Activated T-helper 1 cell treated with Interleukin-2 at 50 U/mL for 16 hours (primary cell): ENCODE data around the gene ACYP2.
A peak's percentile ranks its signal among the peaks of the same experiment; 100 is the strongest.
"Not testable (repeated sequence)": the region's sequence is repeated elsewhere in the genome, so short reads cannot be mapped to it uniquely, and the experiment has no call there.

Experiments used
- DNase-seq: peaks from one replicate; pipeline ENCODE4 v3.0.0-alpha.2; 2020; ENCODE audit warnings: low read depth

The ACYP2 gene

DNA sequence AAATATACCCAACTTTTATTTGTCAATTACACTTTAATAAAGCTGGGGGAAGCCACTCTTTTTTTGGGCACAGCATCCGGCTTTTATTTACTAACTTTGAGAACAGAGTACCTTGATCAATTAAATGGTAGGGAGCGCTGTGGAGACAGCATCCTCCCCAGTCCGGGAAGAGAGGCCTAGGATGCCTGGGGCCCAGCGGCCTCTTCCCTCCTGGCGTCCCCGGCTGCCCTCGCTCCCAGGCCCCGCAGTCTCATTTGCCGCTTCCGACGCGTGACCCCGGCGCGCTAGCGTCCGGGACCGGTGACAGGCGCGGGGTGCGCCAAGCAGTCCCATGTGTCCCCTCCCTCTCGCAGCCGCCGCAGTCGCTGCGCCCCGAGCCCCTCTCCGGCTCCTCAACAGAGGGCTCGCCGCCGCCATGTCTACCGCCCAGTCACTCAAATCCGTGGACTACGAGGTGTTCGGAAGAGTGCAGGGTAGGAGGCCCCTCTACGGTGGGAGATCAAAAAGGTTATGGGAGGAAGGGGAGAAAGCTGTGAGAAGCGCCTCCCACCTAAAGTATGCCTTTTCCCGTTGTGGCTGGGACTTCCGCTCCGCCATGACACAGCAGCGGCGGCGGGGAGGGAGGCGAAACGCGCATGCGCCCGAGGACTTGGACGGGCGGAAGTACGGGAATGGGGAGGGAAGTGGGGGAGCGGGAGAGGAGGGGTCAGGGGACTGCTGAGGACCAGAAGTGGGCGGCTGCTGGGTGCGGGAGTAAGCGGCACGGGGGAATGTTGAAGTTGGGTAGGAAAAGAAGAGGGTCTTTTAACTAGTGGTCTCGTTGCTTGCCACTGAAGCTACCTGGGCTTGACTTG is at the start of gene ACYP2:
TSS of gene ACYP2 (plus strand) at position 332 of the 854 bp plus-strand sequence.
- peak; percentile 86 for DNase-seq

DNA sequence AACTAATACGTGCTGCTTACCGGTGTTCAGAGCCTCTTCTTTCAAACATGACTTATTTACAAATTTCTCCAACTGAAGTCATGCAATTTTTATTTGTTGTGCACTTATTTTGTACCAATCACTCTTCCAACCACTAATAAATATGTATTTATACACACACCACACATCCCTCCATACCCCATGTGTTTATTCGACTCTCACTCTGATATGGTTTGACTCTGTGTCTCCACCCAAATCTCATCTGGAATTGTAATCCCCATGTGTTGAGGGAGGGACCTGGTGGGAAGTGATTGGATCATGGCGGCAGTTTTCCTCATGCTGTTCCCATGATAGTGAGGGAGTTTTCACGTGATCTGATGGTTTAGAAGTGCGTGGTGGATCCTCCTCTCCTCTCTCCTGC is 49.5 kb upstream of the ACYP2 start:
- DNase-seq, result no peak

DNA sequence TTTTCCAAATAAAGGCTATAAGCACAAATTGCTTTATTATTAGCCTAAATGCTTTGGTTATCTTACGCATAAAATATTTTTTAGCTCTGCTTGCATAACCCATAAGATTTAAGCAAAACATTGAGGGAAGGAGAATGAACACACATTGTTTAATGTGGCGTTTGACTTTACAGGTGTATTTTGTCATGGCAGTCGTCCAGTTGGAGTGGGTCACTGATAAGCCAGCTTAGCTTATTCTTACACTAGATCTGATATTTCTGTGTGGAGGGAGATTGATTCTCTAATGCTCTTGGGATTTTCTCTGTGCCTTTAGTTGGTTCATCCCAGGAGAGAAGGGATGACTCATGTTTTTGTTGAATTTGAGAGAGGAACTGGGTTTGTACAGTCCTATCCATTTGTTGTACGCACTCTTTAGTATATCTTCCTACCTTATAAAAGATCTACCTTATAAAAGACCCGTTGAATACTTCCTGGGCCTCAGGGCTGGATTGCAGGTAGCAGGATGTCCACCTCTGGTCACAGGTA is 47.5 kb upstream of the ACYP2 start:
- DNase-seq, result no peak

DNA sequence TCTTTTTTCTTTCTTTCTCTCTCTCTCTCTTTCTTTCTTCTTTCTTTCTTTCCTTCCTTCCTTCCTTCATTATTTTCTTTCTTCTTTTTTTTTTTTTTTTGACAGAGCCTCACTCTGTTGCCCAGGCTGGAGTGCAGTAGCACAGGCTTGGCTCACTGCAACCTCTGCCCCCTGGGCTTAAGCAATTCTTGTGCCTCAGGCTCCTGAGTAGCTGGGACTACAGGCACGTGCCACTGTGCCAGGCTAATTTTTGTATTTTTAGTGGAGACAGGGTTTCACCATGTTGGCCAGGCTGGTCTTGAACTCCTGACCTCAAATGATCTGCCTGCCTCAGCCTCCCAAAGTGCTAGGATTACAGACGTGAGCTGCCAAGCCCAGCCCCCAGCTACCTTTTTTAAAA is 42.9 kb upstream of the ACYP2 start:
- not testable (repeated sequence) for DNase-seq

DNA sequence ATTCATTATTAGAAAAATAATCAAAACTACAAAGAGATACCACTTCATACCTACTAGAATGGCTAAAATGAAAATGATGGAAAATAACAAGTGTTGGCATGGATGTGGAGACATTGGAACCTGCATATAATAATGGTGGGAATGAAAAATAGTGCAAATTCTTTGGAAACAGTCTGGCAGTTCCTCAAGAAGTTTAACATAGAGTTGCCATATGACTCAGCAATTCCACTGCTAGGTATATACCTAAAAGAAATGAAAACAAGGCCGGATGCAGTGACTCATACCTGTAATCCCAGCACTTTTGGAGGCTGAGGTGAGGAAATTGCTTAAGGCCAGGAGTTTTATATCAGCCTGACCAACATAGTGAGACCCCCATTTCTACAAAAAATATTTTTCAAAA is 41.6 kb upstream of the ACYP2 start:
- DNase-seq, result no peak

DNA sequence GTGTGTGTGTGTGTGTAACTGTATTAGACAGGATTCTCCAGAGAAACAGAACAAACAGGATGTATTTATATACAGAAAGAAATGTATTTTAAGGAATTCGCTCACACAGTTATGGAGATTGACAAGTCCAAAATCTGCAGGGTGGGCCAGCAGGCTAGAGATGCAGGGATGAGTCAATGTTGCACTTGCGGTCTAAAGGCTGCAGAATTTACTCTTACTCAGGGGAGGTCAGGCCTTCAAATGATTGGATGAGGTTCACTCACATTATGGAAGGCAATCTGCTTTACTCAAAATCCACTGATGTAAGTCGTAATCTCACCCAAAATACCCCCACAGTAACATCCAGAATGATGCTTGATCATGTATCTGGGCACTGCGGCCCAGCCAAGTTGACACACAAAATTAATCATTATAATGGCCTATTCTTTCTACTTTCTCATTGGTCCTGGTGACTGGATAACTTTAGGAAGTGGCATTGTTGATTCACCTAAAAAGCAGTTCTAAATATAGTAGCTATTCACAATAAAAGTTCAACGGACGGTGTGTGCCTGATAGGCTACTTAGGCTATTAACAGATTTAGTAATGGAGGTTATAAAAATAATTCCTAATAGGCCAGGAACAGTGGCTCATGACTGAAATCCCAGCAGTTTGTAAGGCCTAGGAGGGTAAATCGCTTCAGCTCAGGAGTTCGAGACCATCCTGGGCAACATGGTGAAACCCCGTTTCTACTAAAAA is 40.6 kb upstream of the ACYP2 start:
- DNase-seq, result no peak

DNA sequence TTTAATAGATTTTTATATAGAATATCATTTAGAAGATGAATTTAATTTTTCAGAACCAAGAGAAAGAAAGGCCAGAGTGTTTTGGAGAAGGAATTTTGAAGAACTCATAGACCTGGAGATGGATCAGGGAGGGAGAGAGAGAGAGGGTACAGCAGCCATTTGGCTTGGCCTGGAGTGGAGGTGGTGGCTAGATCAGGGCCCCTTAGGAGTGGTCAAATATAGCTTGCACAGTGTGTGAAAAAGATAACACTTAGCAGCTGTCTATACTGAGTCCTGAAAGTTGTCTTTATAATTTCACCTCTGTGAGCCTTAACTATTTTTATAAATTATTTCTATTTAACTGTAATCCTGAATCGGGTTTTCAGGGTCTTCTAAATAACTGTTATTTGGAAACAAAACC is 38.8 kb upstream of the ACYP2 start:
- no peak for DNase-seq

DNA sequence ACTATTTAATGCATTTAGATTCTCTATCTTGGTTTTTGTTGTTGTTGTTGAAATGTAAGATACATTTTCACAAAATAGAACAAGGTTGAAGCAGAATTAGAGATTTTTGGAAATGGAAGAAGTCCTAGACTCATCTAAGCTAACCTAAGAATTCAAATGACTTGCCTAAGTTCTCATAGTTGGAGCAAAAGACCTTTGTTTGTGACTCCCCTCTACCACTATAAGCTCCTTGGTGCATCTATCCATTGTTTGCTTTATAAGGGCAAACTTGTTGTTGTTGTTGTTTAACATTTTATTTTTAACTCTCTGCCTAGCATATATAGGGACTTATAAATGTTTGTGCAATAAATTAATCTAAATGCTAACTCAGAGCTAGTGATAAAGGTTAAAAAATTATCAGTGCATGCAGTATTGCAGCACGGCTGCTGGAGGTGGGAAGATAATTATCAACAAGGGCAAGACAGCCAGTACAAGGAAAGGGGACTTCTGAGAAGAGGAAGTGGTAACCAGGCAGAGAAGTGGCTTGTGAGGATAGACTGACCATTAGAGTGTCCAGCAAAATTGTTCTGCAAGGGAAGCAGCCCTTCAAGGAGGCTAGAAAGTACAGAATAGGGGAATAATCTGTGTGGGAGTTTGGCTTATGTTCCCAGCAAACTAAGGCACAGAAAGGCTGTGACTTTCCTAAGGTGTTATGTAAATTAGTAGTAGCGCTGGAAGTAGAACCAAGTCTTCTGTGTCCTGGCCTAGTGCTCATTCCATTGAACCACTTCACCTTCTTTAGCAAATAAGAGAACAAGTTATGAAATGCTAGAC is 38.1 kb upstream of the ACYP2 start:
- no peak for DNase-seq

DNA sequence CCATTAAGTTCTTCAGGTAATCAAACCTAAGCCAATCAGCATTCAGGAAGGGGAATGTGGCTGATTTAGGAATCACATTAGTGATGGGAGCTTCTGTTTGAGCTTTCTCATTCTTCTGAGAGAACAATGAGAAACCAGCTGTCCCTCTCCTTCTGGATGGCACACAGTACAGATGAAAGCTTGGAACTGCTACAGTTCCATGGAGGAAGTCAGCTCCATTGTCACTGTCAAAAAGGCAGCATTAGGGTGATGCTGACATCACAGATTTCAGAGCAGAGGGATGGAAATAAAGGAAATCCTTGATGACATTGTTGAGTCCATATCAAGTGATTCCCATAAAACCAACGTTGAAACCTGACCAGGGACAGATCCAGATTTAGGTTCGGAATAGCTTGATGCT is 36.1 kb upstream of the ACYP2 start:
- no peak for DNase-seq

DNA sequence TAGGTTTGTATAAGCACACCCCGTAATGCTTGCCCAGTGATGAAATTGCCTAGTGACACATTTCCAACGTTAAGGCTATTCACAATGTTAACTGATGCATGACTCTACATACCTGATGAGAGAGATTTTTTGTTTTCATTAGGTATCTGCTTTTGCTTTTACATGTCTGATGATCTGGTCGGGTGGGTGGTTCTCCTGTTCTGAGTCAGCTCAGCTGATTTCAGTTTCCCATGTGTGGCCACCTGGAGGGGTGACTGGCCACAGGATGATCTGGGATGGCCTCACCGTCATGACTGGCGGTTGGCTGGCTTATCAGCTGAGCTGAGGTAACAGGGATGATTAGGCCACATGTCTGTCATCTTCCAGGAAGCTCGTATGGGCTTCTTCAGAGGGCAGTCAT is 33.8 kb upstream of the ACYP2 start:
- no peak for DNase-seq

DNA sequence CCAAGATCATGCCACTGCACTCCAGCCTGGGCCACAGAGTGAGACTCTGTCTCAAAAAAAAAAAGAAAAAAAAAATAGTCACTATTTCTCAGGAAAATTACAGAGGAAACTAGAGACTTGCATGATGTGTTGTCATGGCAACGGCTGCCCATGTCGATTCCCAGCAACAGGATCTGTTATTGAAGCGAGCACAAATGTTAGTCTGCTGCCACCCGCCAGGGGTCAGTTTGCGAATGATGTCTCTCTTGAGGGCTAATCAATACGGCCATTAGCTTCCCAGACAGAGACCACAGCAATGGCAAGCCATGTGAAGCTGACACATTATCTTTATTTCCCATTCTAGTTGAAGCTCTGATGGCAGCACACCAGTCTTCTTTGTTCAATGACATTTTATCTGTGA is 32.4 kb upstream of the ACYP2 start:
- no peak for DNase-seq

DNA sequence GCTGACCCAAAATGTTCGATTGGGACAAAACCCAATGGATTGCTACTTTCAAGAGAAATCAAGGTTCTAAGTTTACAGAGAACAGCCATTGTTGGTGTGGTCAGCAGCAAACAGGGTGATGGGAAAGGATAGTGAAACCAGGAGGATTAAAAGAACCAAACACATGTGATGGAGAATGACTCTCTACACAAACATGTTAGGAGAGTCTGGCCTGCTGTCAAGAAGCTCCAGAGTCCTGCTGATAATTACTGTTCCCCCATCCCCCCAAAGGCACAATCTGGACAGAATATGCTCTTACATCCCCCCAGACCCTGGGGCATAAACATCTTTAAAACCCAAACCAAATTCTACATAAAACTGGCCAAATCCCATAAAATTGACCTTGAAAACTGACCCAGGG is 32.0 kb upstream of the ACYP2 start:
- DNase-seq, result no peak

DNA sequence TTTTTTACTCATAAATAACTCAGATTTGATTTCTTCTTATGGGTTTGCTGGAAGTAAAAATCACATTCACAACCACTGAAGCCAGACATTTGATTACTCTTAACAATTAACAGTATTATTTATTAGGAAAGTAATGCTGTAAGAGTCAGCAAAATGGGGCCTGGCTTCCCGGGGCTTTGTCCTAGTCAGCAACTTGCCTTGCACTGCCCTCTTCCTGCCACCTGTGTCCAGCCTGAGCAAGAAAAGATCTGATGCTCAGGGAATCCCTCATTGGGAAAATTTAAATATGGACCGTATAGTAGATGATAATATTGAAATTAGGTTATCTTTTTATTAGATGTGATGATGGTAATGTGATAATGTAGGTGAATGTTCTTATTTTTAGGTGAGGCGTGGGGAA is 30.8 kb upstream of the ACYP2 start:
- DNase-seq, result no peak

DNA sequence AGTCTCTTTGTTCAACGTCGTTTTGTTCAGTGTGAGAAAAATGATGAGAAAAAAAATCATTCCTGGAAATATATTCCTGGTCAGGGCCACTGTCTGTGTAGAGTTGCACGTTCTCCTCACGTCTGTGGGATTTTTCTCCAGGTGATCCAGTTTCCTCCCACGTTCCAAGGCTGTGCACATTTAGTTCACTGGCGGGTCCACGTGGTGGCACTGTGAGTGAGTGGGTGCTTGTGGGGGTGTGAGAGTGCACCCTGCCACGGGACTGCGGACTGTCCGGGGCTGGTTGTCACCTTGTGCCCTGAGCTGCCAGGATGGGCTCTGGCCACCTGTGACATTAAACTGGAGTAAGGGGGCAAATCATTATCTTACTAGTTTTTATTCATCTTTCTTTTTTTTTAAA is 30.3 kb upstream of the ACYP2 start:
- no peak for DNase-seq

DNA sequence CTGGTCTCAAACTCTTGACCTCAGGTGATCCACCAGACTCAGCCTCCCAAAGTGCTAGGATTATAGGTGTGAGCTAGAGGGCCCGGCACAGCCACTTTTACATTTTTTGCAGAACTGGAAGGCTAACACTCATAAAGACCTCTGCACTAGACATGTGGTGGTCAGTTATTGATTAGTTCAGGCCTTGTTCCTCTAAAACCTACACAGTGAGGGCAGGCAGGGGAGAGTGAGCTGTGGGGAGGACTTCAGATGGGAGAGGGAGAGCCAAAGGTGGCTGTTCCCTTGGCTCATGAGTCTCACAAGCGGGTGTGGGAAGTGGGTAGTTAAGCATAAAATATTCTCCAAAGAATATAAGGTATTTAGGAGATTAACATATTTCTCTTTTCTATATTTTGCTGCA is 29.3 kb upstream of the ACYP2 start:
- no peak for DNase-seq

DNA sequence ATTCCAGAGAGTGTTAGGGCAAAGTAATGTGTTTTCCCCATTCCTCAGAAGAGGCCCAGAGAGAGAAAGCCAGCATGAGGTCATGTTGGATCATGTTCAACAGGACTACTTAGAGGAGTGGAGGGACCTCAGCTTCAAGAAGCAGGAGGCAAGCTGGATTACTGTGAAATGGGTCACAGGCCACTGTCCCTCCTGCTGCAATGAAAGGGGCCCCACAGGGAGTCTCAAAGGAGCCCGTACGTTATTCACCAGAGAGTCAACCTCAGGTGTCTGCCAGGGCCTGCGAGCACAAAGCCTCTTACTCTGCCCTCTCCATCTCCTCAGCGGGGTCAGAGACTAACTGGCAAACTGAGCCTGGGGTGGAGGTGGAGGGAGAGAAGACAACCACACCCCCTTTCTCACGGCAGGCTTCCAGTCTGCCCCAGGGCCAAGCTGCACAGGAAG is 27.2 kb upstream of the ACYP2 start:
- DNase-seq, result no peak

DNA sequence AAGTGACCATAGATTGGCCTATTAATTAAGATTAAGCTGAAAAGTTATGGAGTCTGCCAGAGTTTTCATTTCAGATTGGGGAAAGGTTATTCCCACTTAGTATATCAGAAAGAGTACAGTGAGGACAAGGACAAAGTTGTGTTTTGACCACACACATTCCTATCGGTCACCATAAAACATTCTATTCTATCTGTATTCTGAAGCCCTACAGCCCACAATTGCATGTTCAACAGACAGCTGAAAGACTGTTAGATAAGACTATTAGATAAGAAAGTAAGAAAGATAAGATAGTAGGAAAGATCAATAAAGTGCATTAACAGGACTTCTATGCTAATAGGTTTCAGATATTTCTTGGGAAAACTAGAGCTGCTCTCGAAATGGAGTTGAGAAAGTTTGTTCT is 26.7 kb upstream of the ACYP2 start:
- no peak for DNase-seq

DNA sequence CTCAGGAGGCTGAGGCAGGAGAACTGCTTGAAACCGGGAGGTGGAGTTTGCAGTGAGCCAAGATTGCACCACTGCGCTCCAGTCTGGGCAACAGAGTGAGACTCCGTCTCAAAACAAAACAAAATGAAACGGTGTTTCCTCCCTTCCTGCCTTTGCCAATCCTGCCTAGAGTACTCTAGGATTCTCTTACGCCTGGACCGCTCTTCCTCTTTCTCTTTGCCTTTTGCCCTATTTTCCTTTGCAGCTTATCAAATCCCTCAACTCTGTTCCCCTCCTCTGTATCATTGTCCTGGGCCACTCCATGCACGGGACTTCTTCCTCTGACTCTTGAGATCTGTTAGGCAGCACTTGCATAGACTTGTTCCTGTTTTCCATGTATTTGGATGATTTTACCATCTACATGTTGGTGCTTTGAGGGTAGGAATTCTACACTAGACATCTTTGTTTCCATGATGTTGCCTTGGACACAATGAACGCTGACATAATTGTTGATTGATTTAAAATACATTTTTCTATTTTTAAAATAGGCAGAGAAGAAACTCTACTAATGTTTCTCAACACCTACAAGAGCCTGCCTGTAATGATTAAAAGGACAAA is 24.8 kb upstream of the ACYP2 start:
- no peak for DNase-seq

DNA sequence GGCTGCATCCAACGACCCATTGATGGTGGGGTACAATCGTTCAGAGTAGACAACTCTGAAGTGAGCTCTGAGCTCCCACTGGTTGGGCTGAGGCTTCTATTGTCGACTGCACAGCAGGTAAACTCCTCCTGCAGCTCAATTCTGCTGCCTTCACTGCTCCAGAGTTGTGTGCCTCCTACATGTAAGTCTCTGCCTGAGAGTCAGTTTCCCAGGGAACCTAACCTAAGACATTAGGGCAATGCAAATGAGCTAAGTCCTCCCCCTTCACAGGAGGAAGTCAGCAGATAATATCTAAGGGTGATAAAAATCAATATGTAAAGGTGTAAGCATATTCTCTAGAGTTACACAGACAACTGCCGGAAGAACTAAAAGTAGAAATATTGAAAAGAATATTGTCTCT is 22.5 kb upstream of the ACYP2 start:
- DNase-seq, result no peak

DNA sequence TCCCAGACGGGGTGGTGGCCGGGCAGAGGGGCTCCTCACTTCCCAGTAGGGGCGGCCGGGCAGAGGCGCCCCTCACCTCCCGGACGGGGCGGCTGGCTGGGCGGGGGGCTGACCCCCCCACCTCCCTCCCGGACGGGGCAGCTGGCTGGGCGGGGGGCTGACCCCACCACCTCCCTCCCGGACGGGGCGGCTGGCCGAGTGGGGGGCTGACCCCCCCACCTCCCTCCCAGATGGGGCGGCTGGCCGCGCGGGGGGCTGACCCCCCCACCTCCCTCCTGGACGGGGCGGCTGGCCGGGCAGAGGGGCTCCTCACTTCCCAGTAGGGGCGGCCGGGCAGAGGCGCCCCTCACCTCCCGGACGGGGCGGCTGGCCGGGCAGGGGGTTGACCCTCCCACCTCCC is 20.0 kb upstream of the ACYP2 start:
- not testable (repeated sequence) for DNase-seq

DNA sequence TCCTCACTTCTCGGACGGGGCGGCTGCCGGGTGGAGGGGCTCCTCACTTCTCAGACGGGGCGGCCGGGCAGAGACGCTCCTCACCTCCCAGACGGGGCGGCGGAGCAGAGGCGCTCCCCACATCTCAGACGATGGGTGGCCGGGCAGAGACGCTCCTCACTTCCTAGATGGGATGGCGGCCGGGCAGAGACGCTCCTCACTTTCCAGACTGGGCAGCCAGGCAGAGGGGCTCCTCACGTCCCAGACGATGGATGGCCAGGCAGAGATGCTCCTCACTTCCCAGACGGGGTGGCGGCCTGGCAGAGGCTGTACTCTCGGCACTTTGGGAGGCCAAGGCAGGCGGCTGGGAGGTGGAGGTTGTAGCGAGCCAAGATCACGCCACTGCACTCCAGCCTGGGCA is 19.3 kb upstream of the ACYP2 start:
- DNase-seq, result not testable (repeated sequence)

DNA sequence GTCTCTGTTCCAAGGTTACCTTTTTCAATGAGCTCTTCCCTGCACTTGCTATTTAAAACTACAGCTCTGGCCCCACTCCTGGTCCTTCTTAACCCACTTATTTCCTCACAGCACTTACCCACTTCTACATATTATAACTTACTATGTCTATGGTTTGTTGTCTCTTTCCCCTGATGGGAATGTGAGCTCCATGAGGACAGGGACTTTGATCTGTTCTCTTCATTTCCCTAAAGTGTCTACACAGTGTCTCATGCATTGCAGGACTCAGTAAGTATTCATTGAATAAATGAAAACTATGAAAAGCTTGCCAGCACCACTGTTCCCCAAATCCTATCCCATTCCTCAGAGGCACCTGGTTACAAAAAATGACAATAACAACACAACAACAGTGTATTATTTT is 18.3 kb upstream of the ACYP2 start:
- no peak for DNase-seq
